ENCODE measurements around the gene PTPN3. TPM values are rescaled to one million over a fixed set of nuclear protein-coding genes. Genes with fewer than 3 reads are reported as not detected.

The PTPN3 gene
- total RNA-seq, 1 experiment from 2014 or later: 20.8 TPM

DNA sequence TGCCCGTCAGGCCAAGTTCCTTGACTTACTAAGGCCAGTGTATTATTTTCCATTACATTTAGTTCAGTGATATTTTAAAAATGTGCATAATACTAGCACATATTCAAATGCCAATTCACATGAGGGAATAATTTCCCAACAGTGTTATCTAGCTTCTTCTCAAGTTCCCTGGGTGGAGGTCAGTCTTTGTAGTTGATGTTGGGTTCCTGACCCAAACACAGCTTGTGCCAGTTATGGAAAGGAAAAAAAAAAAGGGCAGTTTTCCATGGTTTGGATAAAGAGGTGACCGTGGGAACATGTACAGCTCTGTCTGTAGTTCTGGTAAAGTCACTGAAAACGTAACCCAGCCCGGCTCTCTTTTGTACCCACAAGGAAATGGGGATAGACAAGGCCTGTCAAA is 11.5 kb upstream of the PTPN3 start:
- intact Hi-C loops (cut with micrococcal nuclease): no loop called here
- no peak overlapping the region for H3K27ac ChIP-seq (ENCODE audit: low read depth, low read length)
- no TSS peak for BruUV-seq (replicated peaks)
- H3K4me2 ChIP-seq (ENCODE audit: low read length): no peak overlapping the region
- DNase-seq (ENCODE audit: low read depth, low spot score) (no peak), ATAC-seq (no peak)
- H3K4me1 ChIP-seq (ENCODE audit: control insufficient read depth in 1 of 2, insufficient read depth in 2 of 2, low read length in 2 of 2): peaks cover 0 to 5% of the 10 kb centered on the region in 2 experiments; a peak in 1 of 4 replicates
- H3K79me2 ChIP-seq (ENCODE audit: insufficient read depth, low read length): no peaks in the 10 kb centered on the region
- TF ChIP-seq, protein P1, sequence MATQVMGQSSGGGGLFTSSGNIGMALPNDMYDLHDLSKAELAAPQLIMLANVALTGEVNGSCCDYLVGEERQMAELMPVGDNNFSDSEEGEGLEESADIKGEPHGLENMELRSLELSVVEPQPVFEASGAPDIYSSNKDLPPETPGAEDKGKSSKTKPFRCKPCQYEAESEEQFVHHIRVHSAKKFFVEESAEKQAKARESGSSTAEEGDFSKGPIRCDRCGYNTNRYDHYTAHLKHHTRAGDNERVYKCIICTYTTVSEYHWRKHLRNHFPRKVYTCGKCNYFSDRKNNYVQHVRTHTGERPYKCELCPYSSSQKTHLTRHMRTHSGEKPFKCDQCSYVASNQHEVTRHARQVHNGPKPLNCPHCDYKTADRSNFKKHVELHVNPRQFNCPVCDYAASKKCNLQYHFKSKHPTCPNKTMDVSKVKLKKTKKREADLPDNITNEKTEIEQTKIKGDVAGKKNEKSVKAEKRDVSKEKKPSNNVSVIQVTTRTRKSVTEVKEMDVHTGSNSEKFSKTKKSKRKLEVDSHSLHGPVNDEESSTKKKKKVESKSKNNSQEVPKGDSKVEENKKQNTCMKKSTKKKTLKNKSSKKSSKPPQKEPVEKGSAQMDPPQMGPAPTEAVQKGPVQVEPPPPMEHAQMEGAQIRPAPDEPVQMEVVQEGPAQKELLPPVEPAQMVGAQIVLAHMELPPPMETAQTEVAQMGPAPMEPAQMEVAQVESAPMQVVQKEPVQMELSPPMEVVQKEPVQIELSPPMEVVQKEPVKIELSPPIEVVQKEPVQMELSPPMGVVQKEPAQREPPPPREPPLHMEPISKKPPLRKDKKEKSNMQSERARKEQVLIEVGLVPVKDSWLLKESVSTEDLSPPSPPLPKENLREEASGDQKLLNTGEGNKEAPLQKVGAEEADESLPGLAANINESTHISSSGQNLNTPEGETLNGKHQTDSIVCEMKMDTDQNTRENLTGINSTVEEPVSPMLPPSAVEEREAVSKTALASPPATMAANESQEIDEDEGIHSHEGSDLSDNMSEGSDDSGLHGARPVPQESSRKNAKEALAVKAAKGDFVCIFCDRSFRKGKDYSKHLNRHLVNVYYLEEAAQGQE (IDR thresholded peaks at IDR 0.05; ENCODE audit: low read depth): no peak
- no peaks in the 10 kb centered on the region for H3K9me3 ChIP-seq (ENCODE audit: control insufficient read depth in 1 of 2, insufficient read depth in 1 of 2, low read depth in 1 of 2, low read length in 2 of 2)
- H4K20me1 ChIP-seq (ENCODE audit: insufficient read depth): no peaks in the 10 kb centered on the region
- no peaks in the 10 kb centered on the region for H3K27me3 ChIP-seq (ENCODE audit: insufficient read depth, low read length)
- no peak overlapping the region for H2AFZ ChIP-seq (ENCODE audit: low read depth, low read length, poor library complexity, severe bottlenecking)
- CTCF ChIA-PET: interaction anchor here (0.8 kb wide), 1 partner anchor 40 kb away, joined by 3 read pairs; no protein-coding TSS in a partner anchor
- H3K36me3 ChIP-seq (ENCODE audit: control insufficient read depth in 1 of 2, insufficient read depth in 2 of 2, low read length in 2 of 2): no peaks in the 10 kb centered on the region
- no peaks in the 10 kb centered on the region for H3K9me2 ChIP-seq (ENCODE audit: insufficient read depth)
- H3K9ac ChIP-seq (ENCODE audit: low read length): no peak overlapping the region
- POLR2A ChIA-PET: no interaction called here
- no peak overlapping the region for H3K4me3 ChIP-seq (replicated peaks in 1 of 2; ENCODE audit: low read depth in 1 of 2, low read length in 2 of 2)
- RAD21 ChIA-PET (ENCODE audit: low non-redundant PET in 1 of 2, low total read pairs in 2 of 2, uncharacterized antibody in 2 of 2, unreplicated experiment in 2 of 2): no interaction called here

DNA sequence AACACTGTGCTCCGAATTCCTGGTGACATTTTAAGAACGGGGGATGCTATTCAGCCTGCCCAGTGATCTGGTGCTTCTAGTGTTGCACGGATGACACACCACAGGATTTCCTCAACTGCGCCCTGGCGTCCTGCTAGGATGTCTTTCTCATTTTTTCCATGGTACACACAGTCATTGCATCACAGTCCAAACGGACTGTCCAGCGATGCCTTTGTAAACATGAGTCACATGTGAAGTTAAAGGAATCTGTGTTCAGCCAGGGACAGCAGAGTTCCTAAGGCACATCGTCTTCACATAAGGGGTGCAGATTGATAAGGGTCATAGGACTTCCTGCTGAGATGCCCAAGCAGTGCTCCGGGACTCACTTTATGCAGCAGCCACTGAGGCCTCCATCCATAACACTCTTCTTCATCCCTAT is 9.3 kb upstream of the PTPN3 start:
- Histone ChIP-seq H4K20me1 (ENCODE audit: insufficient read depth) (no peaks in the 10 kb centered on the region), H3K27ac (ENCODE audit: low read depth, low read length) (no peak overlapping the region), H3K4me3 (replicated peaks in 1 of 2; ENCODE audit: low read depth in 1 of 2, low read length in 2 of 2) (no peak overlapping the region), H3K79me2 (ENCODE audit: insufficient read depth, low read length) (no peaks in the 10 kb centered on the region), H2AFZ (ENCODE audit: low read depth, low read length, poor library complexity, severe bottlenecking) (no peak overlapping the region), H3K27me3 (ENCODE audit: insufficient read depth, low read length) (no peaks in the 10 kb centered on the region), H3K4me2 (ENCODE audit: low read length) (no peak overlapping the region), H3K9me3 (ENCODE audit: control insufficient read depth in 1 of 2, insufficient read depth in 1 of 2, low read depth in 1 of 2, low read length in 2 of 2) (no peaks in the 10 kb centered on the region), H3K9me2 (ENCODE audit: insufficient read depth) (no peaks in the 10 kb centered on the region), H3K9ac (ENCODE audit: low read length) (no peak overlapping the region), H3K36me3 (ENCODE audit: control insufficient read depth in 1 of 2, insufficient read depth in 2 of 2, low read length in 2 of 2) (no peaks in the 10 kb centered on the region), H3K4me1 (ENCODE audit: control insufficient read depth in 1 of 2, insufficient read depth in 2 of 2, low read length in 2 of 2) (peaks cover 0 to 5% of the 10 kb centered on the region in 2 experiments; a peak in 1 of 4 replicates)
- ATAC-seq (no peak), DNase-seq (ENCODE audit: low read depth, low spot score) (no peak)
- BruUV-seq (replicated peaks): no TSS peak
- intact Hi-C loops (cut with micrococcal nuclease): no loop called here
- ChIA-PET CTCF (no interaction called here), RAD21 (ENCODE audit: low non-redundant PET in 1 of 2, low total read pairs in 2 of 2, uncharacterized antibody in 2 of 2, unreplicated experiment in 2 of 2) (no interaction called here), POLR2A (no interaction called here)
- TF ChIP-seq ZNF274 (IDR thresholded peaks at IDR 0.05; ENCODE audit: low read depth, low read length) (no peak), ZFX (IDR thresholded peaks at IDR 0.05) (no peak), SRF (IDR thresholded peaks at IDR 0.05; ENCODE audit: low read depth) (no peak), SIN3A (IDR thresholded peaks at IDR 0.05; ENCODE audit: low read depth) (no peak), JUND (IDR thresholded peaks at IDR 0.05) (peak; percentile 65), CBX3 (IDR thresholded peaks at IDR 0.05; ENCODE audit: low read depth) (no peak), YY1 (IDR thresholded peaks at IDR 0.05; ENCODE audit: extremely low read depth, insufficient replicate concordance, low read depth, low read length) (no peak), ELF1 (IDR thresholded peaks at IDR 0.05; ENCODE audit: borderline replicate concordance, low read depth) (no peak), POLR2A (IDR thresholded peaks at IDR 0.05; ENCODE audit: borderline replicate concordance, extremely low read depth, insufficient read depth, insufficient read length) (no peak)
- TF ChIP-seq, protein P2, sequence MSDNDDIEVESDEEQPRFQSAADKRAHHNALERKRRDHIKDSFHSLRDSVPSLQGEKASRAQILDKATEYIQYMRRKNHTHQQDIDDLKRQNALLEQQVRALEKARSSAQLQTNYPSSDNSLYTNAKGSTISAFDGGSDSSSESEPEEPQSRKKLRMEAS (IDR thresholded peaks at IDR 0.05): no peak; the same call in 1 of the 2 replicates
- TF ChIP-seq, protein P3, sequence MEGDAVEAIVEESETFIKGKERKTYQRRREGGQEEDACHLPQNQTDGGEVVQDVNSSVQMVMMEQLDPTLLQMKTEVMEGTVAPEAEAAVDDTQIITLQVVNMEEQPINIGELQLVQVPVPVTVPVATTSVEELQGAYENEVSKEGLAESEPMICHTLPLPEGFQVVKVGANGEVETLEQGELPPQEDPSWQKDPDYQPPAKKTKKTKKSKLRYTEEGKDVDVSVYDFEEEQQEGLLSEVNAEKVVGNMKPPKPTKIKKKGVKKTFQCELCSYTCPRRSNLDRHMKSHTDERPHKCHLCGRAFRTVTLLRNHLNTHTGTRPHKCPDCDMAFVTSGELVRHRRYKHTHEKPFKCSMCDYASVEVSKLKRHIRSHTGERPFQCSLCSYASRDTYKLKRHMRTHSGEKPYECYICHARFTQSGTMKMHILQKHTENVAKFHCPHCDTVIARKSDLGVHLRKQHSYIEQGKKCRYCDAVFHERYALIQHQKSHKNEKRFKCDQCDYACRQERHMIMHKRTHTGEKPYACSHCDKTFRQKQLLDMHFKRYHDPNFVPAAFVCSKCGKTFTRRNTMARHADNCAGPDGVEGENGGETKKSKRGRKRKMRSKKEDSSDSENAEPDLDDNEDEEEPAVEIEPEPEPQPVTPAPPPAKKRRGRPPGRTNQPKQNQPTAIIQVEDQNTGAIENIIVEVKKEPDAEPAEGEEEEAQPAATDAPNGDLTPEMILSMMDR (IDR thresholded peaks at IDR 0.05 in 2 of 3, conservative IDR thresholded peaks at IDR 0.05 in 1 of 3; ENCODE audit: borderline replicate concordance in 1 of 3, insufficient read depth in 1 of 3, low read depth in 2 of 3, low read length in 2 of 3): no peak
- TF ChIP-seq, protein P4, sequence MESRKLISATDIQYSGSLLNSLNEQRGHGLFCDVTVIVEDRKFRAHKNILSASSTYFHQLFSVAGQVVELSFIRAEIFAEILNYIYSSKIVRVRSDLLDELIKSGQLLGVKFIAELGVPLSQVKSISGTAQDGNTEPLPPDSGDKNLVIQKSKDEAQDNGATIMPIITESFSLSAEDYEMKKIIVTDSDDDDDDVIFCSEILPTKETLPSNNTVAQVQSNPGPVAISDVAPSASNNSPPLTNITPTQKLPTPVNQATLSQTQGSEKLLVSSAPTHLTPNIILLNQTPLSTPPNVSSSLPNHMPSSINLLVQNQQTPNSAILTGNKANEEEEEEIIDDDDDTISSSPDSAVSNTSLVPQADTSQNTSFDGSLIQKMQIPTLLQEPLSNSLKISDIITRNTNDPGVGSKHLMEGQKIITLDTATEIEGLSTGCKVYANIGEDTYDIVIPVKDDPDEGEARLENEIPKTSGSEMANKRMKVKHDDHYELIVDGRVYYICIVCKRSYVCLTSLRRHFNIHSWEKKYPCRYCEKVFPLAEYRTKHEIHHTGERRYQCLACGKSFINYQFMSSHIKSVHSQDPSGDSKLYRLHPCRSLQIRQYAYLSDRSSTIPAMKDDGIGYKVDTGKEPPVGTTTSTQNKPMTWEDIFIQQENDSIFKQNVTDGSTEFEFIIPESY (IDR thresholded peaks at IDR 0.05; ENCODE audit: extremely low read depth, insufficient replicate concordance, low read length): no peak

All from HCT116 (cell line).